GM19438 (cell line): ENCODE results near the gene TRIM8.

Experiments
- ATAC-seq: cut with Tn5 transposase; IDR thresholded peaks from one replicate; pipeline ENCODE4 v1.9.1; 2021; ENCODE audit warnings: low read depth; ENCODE audit not compliant: unreplicated experiment

The TRIM8 gene

DNA sequence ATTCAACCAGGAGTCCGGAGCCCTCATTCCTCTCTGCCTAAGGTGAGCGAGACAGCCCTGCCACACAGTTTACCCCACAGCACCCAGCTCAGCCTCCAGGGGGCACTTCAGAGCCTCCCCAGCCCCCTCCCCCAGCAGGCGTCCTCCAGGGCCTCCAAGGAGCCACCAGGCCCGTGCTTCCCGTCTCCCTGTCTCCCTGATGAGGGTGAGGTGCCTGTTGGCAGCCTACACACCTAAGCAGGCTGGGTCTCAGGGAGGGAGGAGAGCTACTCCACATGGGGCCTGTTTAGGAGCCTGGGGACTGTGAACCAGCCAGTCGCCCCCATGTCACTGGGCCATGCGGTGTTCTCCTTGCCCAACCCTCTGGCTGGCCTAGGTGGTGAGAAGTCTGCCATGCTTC, 28.9 kb upstream of the TRIM8 start:
- no peak for ATAC-seq

DNA sequence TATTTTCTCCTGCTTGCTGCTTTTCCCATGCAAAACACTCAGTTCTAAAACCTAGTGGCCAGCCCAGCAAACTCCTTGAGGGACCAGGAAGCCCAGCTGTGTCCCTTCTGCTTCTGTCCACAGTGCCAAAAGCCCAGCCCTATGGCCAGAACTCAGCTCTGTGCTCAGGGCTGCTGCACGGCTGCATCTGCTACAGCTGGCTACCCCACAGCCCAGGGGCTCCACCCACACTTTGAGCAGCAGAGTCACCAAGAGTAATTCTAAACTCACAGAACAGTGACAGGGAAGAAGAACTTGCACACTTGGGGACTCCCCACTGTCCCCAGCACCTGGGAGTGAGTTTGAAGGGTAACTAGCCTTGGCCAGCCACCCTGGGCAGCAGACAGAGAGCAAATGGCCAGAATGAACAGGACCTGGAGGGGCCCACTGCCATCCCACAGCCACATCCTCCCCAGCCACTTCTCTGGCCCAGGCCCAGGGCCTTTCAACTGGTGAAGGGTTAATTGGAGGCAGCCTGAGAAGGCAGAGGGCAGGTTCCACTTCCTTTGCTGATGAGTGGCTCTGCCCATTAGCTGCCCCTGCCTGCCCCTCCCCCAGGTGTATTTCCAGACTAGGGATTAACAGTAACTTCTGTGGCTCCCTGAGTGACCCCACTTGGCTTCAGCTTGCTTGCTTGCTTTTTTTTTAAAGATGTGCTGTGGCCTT, 28.1 kb upstream of the TRIM8 start:
- no peak for ATAC-seq

DNA sequence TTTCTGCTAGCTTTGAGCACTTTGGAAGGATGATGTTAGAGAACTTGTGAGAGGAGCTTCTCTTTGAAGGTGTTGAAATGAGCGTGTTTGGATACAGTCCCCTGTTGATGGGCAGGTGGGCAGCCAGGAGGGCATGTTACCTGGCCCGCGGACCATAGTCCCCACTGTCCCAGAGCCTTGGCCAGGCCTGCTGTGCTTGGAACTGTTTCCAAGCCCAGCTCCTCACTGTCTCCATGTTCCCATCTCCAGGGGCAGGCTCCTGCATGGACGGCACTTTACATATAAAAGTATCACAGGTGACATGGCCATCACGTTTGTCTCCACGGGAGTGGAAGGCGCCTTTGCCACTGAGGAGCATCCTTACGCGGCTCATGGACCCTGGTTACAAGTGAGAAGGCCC, 27.2 kb upstream of the TRIM8 start:
- no peak for ATAC-seq

DNA sequence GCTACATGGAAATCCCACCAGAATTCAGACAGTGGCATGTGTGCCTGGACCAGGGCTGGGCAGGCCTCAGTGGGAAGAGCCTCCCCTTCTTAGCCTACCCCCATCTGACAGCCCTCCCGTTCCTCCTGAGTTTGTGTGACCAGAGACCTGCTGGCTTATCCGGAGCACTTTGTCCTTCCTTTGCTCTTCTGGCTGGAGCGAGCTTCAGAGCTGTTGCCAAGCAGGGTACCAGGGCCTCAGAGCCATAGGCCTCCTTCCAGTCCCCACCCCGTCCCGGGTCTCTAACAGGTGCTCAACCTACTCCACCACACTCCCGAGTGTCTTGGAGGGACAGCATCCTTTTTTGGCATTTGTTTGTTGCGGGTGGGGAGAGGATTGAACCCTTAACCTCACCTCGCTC, 26.5 kb upstream of the TRIM8 start:
- ATAC-seq, result no peak

DNA sequence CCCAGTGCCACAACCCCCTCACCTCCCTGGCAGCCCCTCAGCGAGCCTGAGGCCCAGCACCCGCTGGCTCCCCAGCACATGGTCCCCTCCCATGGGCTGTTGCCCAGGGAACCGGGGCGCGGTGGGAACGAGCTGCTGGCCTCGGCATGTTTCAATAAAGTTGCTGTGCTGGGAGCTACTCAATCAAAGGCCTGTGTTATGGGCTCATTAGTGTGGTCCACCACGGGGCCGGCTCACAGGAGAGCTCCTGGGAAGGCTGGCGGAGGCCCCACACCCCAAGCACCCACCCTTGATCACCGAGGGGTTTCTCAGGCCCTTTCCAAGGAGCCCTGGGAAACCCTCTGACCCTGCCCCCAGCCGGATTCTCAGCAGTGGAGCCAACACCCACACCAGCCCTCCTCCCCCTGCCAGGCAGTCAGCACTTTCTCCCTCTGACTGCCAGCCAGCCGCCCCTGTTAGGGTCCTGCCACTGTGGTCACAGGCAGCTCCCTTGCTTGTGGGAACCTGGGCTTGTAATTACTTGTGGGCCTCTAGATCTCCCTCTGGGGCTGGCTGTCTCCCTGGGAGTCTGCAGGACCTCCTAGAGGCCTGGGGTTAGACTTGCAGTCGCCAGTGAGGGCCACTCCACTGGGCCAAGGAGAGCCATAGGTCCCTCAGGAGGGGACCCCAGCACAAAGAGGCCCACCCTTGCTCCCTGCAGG, 24.8 kb upstream of the TRIM8 start:
- ATAC-seq, result no peak

DNA sequence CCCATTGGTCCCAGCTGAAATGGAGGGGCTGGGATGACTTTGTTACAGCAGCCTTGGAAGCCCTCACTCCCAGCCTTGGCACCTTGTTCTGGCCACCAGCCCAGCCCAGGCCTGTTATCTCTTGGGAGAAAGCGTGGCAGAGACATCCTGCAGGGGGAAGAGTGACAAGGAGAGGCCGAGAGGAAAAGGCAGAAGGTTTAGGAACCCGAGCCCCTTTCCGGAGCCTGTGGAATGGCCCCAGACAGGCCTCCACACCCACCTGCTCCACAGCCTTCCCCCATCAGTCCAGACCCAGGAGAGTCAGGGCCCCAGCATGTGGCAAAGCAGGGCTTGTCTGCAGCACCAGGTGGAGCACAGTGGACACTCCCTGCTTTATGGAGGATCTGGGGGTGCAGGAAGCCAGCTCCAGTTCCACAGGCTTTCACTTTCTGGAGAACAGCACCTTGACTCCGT, 24.1 kb upstream of the TRIM8 start:
- ATAC-seq, result no peak

DNA sequence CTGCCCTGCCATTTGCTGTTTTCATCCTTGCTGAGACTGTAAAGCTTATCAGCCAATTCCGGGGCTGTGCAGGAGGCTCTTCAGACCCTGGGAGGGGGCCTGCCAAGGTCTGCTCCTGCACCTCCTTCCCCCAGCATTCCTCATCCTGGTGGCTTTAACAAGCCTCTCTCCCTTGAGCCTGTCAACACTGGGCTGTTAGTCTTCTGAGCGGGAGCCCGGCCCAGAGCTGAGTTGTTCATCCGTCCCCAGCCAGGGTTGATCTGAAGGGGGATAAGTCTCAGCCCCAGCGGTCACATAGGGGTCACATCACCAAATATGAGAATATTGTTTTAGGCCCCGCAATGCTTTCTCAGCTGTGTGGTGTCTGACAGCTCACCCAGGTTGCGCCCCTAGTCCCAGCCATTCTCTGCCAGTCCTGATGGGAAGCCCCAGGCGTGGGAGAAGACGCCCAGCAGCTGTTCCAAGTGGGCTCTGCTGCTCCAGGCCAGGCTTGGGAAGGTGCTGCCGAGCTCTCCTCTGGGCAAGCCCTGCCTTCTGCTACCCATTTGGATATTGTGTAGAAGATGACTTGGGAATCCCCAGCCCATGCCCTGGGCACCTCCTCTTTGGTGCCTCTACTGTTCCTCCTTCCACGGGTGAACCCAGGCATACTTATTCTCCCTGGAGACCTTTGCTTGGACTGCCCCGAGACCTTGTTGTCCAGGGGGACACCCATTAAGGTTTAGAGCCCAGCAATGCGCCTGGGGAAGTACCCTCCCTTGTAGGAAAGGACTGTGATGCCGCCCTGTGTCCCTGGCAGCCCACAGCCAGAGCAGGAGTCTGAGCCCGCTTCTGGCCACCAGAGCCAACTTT, 23.5 kb upstream of the TRIM8 start:
- ATAC-seq, result no peak

DNA sequence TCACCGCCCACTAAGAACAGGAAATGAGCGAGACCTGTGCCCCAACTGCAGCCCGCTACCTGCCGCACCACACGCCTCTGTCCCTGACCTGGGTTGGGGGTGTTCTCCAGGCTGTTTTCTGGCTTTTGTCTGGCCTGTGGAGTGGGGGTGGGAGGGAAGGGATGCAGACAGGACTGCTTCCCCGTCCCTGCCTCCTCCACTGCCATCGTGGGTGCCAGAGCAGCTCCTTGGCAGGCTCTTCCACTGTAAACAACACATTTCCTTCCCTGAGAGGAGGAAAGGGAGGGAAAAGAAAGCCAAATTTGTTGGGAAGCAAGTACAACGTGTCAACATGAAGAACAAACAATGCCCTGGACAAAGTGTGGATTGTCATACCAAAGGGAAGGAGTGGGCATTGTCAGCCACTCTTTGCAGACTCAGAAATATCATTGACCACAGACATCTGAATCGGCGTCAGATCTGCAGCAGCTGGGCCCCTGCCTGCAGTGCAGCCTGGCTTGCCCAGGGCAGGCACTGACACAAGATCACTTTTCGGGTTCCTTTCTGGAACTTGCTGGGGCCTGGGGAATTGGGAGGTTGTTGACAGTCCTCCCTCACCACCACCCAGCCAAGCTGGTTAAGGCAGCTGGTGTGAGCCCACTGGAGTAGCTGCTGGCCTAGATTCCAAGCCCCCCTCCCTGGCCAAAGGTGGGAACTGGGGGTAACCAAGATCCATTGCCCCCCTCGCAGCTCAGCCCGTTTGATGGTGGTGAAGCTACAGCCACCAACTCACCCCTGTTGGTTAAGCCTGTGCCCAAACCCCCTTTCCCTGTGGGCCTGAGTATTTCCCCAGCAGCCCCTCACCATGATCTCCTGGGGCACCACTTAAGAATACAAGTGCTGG, 22.6 kb upstream of the TRIM8 start:
- no peak for ATAC-seq

DNA sequence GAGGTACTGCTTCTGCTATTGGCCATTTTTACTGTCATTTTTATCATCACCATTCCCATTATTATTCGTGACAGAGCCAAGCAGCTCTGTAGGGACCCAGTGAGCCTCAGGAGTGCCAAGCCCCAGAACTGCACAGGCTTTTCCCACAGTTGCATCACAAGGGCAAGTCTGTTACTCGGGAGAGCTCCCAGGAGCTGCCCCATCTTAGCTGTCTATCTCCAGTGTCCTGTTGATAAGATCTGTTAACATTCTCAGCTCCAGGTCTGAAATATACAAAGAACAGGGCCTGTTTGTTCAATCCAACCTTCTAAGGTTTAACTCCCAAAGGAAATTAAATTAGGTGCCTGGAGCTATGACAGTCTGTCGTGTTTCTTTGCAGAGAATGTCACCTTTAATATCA, 20.2 kb upstream of the TRIM8 start:
- no peak for ATAC-seq

DNA sequence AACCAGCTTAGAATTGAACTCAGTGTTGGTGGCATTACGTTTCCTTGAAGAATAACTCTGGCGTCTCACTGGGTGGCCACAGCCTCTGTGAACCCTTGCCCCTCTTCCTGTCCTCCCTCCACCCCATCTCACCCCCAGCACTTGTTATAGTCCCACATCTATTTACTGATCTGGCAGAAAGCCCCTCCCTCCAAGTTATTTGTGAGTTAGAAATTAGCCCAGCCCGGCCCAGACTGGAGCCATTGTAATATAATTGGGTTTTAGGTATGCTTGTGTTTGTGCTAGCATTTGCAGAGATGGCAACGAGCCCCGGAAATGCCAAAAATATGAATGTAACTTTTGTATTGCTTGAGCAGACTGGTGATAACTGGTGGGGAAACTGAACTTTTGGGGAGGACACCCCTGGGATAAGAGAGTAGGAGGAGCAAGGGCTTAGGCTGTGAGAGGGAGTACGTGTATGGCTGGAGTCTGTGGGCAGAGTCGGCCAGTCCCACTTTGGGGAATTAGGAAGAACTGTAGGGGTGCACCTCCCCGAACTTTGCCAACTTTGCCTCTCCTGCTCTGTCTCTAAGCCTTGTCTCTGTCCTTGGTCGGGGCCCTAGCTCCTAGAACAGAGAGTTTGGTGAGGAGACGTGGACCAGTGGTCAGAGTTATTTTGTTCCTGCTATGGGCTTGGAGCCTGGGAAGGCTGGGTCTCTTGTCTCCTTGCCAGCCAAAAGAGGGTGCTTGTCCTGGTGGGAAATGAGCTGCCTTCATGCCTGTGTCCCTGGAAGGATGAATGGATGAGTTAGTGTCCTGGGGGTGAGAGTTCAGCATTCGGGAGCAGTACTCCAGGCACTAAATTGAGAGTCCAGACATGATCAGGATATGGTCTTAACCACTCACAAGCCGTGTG, 19.3 kb upstream of the TRIM8 start:
- ATAC-seq, result no peak

DNA sequence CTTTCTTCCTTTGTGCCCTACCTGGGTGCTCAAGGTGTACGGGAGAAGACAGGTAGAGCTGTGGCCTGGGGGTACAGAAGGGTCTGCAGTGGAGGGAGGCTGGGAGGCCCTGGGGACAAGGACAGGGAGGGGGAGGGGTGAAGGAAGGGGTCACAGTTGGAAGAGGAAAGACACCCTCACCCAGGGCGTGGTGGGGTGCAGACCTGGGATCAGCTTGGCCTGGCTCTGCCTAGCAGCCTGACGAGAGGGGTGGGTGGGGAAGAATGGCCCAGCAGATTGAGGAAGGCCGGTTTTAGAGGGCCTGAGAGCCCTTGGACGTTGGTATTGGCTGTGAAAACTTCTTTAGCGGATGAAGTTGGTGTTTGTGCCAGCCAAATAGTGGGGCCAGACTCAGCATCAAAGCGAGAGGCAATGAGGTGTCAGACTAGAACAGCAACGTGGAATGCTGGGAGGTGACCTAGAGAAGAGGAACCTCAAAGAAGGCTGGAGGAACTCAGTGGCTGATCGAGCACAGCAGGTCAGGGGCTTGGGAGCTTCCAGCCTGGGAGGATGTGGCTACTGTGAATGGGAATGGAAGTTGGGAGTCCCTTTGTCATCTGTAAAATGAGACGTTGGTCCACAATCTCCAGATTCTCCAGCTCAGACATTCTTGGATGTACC, 18.1 kb upstream of the TRIM8 start:
- ATAC-seq, result no peak

DNA sequence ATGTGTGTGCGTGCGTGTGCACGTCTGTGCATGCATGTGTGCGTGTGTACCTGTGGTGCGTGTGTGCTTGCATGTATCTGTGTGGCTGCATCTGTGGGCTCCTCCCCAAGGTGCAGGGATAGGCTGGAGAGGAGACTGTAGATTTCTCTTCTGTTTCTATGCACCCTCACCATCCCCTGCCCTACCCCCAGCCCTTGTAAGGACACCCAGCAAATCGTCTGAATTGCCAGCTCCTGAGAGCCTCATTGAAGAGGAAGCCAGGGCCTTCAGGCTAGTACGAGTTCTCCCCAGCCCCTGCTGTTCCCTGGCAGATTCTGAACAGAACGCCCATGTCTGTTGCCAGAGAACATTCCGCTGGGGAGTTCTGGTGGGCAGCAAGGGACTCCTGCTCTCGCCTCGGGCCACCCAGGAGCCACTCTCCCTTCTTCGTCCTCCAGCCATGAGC, 17.0 kb upstream of the TRIM8 start:
- no peak for ATAC-seq

DNA sequence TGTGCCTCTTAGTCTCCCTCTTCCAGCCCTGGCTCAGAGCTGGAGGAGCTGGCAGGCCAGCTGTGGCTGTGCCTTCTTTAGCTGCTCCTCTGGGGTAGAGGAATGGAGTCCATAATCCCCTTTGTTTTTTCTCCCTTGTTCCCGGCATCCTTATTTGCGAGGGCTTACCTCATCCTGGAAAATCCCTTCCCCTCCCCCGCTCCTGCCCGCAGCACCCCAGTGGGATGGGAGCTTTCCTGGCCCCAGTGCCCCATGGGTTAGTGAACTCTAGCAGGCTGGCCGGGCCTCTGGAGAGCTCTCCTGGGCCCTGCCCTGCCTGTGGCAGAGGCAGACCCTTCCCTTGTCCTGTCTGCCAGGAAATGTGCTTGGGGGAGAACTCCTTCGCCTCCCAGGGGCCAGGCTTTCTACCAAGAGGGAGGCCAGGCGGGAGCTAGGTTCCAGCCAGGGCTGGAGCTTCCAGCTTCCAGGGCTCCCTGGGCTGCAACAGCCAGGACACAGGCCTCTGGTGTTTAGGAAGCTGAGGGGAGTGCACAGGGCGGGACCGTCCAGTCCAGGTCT, 16.5 kb upstream of the TRIM8 start:
- ATAC-seq, result no peak

DNA sequence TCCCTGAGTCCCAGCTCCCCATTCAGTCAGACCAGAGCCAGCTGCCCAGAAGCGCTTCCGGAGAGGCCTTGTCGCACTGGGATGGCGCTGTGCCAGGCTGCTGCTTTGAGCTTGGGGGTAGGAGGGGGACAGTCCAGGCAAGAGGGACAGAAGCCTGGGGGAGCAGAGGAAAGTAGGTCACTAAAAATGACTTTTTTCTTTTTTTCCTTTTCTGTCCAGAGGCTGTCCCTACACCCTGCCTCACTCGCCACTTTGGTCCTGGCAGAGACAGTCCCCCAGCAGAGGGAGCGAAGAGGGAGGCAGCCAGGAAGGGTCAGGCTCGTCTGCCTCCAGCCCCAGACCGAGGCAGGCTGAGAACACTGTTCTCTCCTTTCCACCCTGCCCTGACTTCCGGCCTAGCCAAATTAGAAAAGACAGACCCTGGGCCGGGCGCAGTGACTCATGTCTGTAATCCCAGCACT, 15.8 kb upstream of the TRIM8 start:
- ATAC-seq, result no peak

DNA sequence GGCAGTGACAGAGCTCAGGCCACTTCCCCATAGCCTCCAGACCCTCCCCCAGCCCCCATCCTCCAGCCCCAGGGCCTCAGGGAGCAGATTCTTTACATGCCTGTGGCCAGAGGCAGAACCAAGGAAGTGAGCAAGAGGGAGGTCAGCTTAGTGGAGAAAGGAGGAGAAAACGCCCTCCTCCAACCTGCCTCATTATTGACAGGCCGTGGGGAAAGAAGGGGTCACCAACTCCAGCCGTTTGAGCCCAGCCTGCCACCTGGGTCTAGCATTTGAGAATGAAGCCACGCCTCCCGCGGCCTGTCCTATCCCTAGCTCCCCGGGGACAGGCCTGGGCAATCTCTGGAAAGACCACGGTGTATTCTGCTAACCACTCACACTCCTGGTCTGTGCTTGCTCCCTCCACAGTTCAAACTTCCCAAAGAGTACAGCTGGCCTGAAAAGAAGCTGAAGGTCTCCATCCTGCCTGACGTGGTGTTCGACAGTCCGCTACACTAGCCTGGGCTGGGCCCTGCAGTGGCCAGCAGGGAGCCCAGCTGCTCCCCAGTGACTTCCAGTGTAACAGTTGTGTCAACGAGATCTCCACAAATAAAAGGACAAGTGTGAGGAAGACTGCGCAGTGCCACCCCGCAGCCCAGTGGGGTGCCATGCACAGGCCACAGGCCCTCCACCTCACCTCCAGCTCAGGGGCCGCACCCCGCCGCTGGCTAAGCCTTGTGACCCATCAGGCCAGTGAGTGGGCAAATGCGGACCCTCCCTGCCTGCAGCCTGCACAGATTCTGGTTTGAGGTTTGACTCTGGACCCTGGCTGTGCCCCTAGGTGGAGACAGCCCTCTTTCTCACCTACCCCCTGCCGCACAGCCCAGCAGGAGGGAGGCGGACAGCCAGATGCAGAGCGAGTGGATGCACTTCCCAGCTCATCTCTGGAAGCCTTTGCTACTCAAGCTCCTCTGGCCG, 14.3 kb upstream of the TRIM8 start:
- ATAC-seq, result no peak

DNA sequence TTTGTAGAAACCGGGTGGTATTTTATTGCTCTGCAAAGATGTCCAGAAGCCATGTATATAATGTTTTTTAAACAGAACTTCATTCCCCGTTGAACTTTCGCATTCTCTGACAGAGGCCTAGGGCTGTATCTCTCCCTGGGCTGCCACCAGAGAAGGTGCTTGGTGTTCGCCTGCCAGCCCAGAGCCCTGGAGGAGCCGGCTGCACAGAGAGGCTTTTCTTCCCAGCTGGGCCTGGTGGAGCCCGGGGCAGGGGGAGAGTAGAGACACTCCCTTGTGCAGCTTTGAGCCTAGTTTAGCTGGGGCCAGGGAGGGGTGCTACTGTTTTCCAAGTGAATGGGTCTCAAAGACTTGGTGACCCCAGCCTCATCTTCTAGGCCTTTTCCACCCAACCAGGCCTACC, 13.6 kb upstream of the TRIM8 start:
- ATAC-seq, result no peak
